Fibroblast of lung (primary cell): ENCODE data around the gene LMO7.

Experiments used
- CTCF ChIP-seq, 2 donors: IDR thresholded peaks in 1 of 2; conservative IDR thresholded peaks in 1 of 2; 1 replicate in 1 of 2; 2 replicates in 1 of 2; pipeline ENCODE4 v1.5.1; 2011 to 2012; ENCODE audit warnings: low read length in 2 of 2, control low read depth in 1 of 2, inconsistent platforms in 1 of 2, low read depth in 1 of 2, mild to moderate bottlenecking in 1 of 2
- EZH2 ChIP-seq: IDR thresholded peaks from 2 replicates; pipeline ENCODE4 v1.5.1; 2012; ENCODE audit warnings: low read length, control low read depth, mild to moderate bottlenecking; ENCODE audit errors: missing control alignments

DNA sequence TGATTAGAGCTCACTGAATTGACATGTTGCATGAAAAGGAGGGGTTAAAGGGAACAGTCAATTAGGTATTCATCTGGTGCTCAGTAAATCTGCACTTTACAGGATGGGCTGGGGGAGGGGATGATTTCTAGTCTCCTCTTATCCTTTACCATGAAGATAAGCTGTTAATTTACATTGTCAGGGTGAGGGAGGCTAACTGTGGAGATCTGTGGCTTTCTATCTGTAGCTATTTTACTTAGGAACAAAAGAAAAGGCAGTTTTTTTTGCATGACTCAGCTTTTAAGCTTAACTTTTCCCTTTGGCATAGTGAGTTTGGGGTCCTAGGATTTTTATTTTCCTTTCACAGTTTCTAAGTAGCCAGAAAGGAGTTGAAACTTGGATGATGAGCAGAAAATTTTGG lies 253.3 kb downstream of the LMO7 start:
- TF ChIP-seq CTCF (conservative IDR thresholded peaks at IDR 0.05 in 1 of 2, IDR thresholded peaks at IDR 0.05 in 1 of 2; ENCODE audit: low read depth in 1 of 2, low read length in 2 of 2) = no peak
- TF ChIP-seq EZH2 = no peak
